H1 (cell line): ENCODE data around the gene IL21. TPM values are rescaled to one million over a fixed set of nuclear protein-coding genes. Genes with fewer than 3 reads are reported as not detected.

ENCODE experiments used
- CTCF ChIA-PET: fragments of 300-600 bp; sonication (Branson Sonifier 250); formaldehyde crosslinking; loops from one replicate; lab custom pipeline; 2021; ENCODE audit not compliant: partially characterized antibody; lab: Charles Lee
- POLR2A ChIA-PET: fragments of 300-600 bp; sonication (Branson Sonifier 250); formaldehyde crosslinking; loops from one replicate; lab custom pipeline; 2021; ENCODE audit warnings: inconsistent platforms; ENCODE audit not compliant: partially characterized antibody; lab: Charles Lee
- DNase-seq, 2 experiments: peaks; one replicate each; pipeline versions ENCODE4 v3.0.0 to v3.0.0-alpha.2; 2010 to 2022; ENCODE audit warnings: low spot score in 2 of 2, low read depth in 1 of 2, mixed read lengths in 1 of 2
- FAIRE-seq: peaks from 2 replicates; lab custom pipeline; 2011; peaks lifted over from hg19 to GRCh38; lab: Jason Lieb, UNC
- H2AFZ ChIP-seq: 2 replicates; pipeline ENCODE4 v1.8.1; 2012; ENCODE audit warnings: low read length, inconsistent platforms
- H2AK5ac ChIP-seq: 2 replicates; pipeline ENCODE4 v1.6.1; 2013; ENCODE audit warnings: low read depth, low read length
- H2BK120ac ChIP-seq: replicated peaks from 2 replicates; pipeline ENCODE3; 2013; ENCODE audit warnings: low read depth, low read length, inconsistent platforms
- H2BK12ac ChIP-seq: 2 replicates; pipeline ENCODE4 v1.6.1; 2013; ENCODE audit warnings: low read depth, low read length
- H2BK15ac ChIP-seq: 2 replicates; pipeline ENCODE4 v1.6.1; 2013; ENCODE audit warnings: low read length
- H2BK20ac ChIP-seq: 2 replicates; pipeline ENCODE4 v1.6.1; 2013; ENCODE audit warnings: low read length
- H2BK5ac ChIP-seq: 2 replicates; pipeline ENCODE4 v1.6.1; 2013; ENCODE audit warnings: low read depth, low read length
- H3K14ac ChIP-seq: 2 replicates; pipeline ENCODE4 v1.6.1; 2013; ENCODE audit warnings: inconsistent platforms; ENCODE audit not compliant: insufficient read length
- H3K18ac ChIP-seq: 2 replicates; pipeline ENCODE4 v1.6.1; 2013; ENCODE audit warnings: low read length; ENCODE audit errors: extremely low read depth
- H3K23ac ChIP-seq: 2 replicates; pipeline ENCODE4 v1.6.1; 2013; ENCODE audit warnings: inconsistent platforms; ENCODE audit not compliant: insufficient read length
- H3K23me2 ChIP-seq: 2 replicates; pipeline ENCODE4 v1.6.1; 2013; ENCODE audit warnings: low read depth, low read length
- H3K27ac ChIP-seq: 2 replicates; pipeline ENCODE4 v1.6.1; 2011; ENCODE audit warnings: low read depth, low read length, inconsistent platforms
- H3K27me3 ChIP-seq, 4 experiments: replicated peaks in 1 of 4; 1 replicate in 1 of 4; 2 replicates in 3 of 4; pipeline versions ENCODE4 v1.6.1 to v1.8.1; 2011 to 2013; ENCODE audit warnings: low read length in 3 of 4, mild to moderate bottlenecking in 3 of 4, inconsistent platforms in 2 of 4, mixed read lengths in 2 of 4, moderate library complexity in 1 of 4; ENCODE audit not compliant: control insufficient read depth in 3 of 4, insufficient read depth in 3 of 4; ENCODE audit errors: extremely low read depth in 1 of 4
- H3K36me3 ChIP-seq, 4 experiments: 2 replicates each; pipeline versions ENCODE4 v1.6.1 to v1.8.1; 2011 to 2013; ENCODE audit warnings: mild to moderate bottlenecking in 4 of 4, low read length in 3 of 4, moderate library complexity in 2 of 4, control low read depth in 1 of 4, inconsistent platforms in 1 of 4; ENCODE audit not compliant: insufficient read depth in 4 of 4, control insufficient read depth in 2 of 4
- H3K4ac ChIP-seq: replicated peaks from 2 replicates; pipeline ENCODE3; 2013; ENCODE audit warnings: low read length, low read depth, mixed read lengths, inconsistent platforms; ENCODE audit not compliant: insufficient read length
- H3K4me1 ChIP-seq, 4 experiments: replicated peaks in 1 of 4; 1 replicate in 1 of 4; 2 replicates in 3 of 4; pipeline versions ENCODE4 v1.6.1 to v1.8.1; 2011 to 2013; ENCODE audit warnings: low read length in 3 of 4, inconsistent platforms in 2 of 4, mixed read lengths in 1 of 4; ENCODE audit not compliant: insufficient read depth in 4 of 4, control insufficient read depth in 3 of 4
- H3K4me2 ChIP-seq, 2 experiments: 2 replicates each; pipeline versions ENCODE4 v1.6.1 to v1.8.1; 2011 to 2013; ENCODE audit warnings: low read depth in 2 of 2, low read length in 2 of 2, control low read depth in 1 of 2, inconsistent platforms in 1 of 2, mild to moderate bottlenecking in 1 of 2; ENCODE audit not compliant: insufficient read depth in 1 of 2
- H3K4me3 ChIP-seq, 4 experiments: fragments of 200-600, 300-600 bp in 1 of 4; sonication (generic), shearing (Covaris generic), sonication (Bioruptor Twin) in 1 of 4; 2 replicates each; pipeline versions ENCODE4 v1.5.1 to v1.8.1; 2011 to 2016; ENCODE audit warnings: low read length in 4 of 4, low read depth in 3 of 4, control low read depth in 2 of 4, inconsistent platforms in 2 of 4, mild to moderate bottlenecking in 2 of 4, mixed read lengths in 1 of 4, moderate library complexity in 1 of 4; ENCODE audit not compliant: insufficient read depth in 2 of 4; ENCODE audit errors: extremely low read depth in 1 of 4
- H3K56ac ChIP-seq: replicated peaks from 2 replicates; pipeline ENCODE3; 2013; ENCODE audit warnings: low read depth, mild to moderate bottlenecking, mixed read lengths, low read length, inconsistent platforms; ENCODE audit not compliant: insufficient read length
- H3K79me1 ChIP-seq: 2 replicates; pipeline ENCODE4 v1.6.1; 2013; ENCODE audit warnings: low read depth, low read length, control low read depth
- H3K79me2 ChIP-seq, 2 experiments: 2 replicates each; pipeline versions ENCODE4 v1.6.1 to v1.8.1; 2012 to 2013; ENCODE audit warnings: low read length in 2 of 2, mild to moderate bottlenecking in 2 of 2, inconsistent platforms in 1 of 2; ENCODE audit not compliant: insufficient read depth in 2 of 2, control insufficient read depth in 1 of 2
- H3K9ac ChIP-seq, 4 experiments: replicated peaks in 1 of 4; 1 replicate in 1 of 4; 2 replicates in 3 of 4; pipeline versions ENCODE4 v1.6.1 to v1.8.1; 2011 to 2013; ENCODE audit warnings: low read depth in 3 of 4, low read length in 3 of 4, control low read depth in 2 of 4, mild to moderate bottlenecking in 2 of 4, moderate library complexity in 2 of 4, inconsistent platforms in 1 of 4; ENCODE audit errors: extremely low read depth in 1 of 4
- H3K9me3 ChIP-seq, 2 experiments: 2 replicates each; pipeline versions ENCODE4 v1.6.1 to v1.8.1; 2012 to 2013; ENCODE audit warnings: mild to moderate bottlenecking in 2 of 2, moderate library complexity in 2 of 2, control low read depth in 1 of 2, inconsistent platforms in 1 of 2, low read depth in 1 of 2, low read length in 1 of 2, mixed read lengths in 1 of 2; ENCODE audit not compliant: insufficient read depth in 2 of 2
- H4K20me1 ChIP-seq, 2 experiments: replicated peaks in 1 of 2; 2 replicates each; pipeline versions ENCODE3 to v1.8.1; 2011 to 2013; ENCODE audit warnings: inconsistent platforms in 2 of 2, low read length in 2 of 2, mild to moderate bottlenecking in 1 of 2; ENCODE audit not compliant: insufficient read depth in 2 of 2, control insufficient read depth in 1 of 2
- H4K5ac ChIP-seq: 2 replicates; pipeline ENCODE4 v1.6.1; 2013; ENCODE audit warnings: low read length, low read depth, mixed read lengths, inconsistent platforms; ENCODE audit not compliant: insufficient read length
- H4K8ac ChIP-seq: 2 replicates; pipeline ENCODE4 v1.8.0; 2013; ENCODE audit warnings: mild to moderate bottlenecking, moderate library complexity, low read length, inconsistent platforms; ENCODE audit not compliant: insufficient read depth; ENCODE audit errors: extremely low read depth
- H4K91ac ChIP-seq: replicated peaks from 2 replicates; pipeline ENCODE3; 2013; ENCODE audit warnings: low read length, mixed read lengths, inconsistent platforms; ENCODE audit not compliant: insufficient read length
- ASH2L ChIP-seq: fragments of 200-600, 300-600 bp; sonication (generic); IDR thresholded peaks from one replicate; pipeline ENCODE4 v1.7.1; 2017; ENCODE audit warnings: low read length
- BACH1 ChIP-seq: IDR thresholded peaks from 2 replicates; pipeline ENCODE4 v1.6.1; 2012; ENCODE audit warnings: low read length, improper control_type of control experiment
- SRF ChIP-seq: IDR thresholded peaks from 2 replicates; pipeline ENCODE4 v1.6.1; 2011; ENCODE audit warnings: mild to moderate bottlenecking, low read depth, low read length, moderate library complexity
- TEAD4 ChIP-seq: IDR thresholded peaks from 2 replicates; pipeline ENCODE4 v1.6.1; 2012; ENCODE audit warnings: low read depth, low read length, inconsistent platforms, mixed read lengths
- WGBS, 2 experiments: shearing (Covaris generic) in 1 of 2; methylation state at CpG; one replicate each; pipeline versions ENCODE4 v1.1.6 to v1.1.7; 2013 to 2015; ENCODE audit warnings: low lambda C conversion rate in 2 of 2, mixed read lengths in 2 of 2, inconsistent platforms in 1 of 2, low coverage in 1 of 2, missing lambda C conversion rate in 1 of 2; ENCODE audit not compliant: insufficient replicate concordance in 2 of 2, insufficient coverage in 1 of 2, insufficient read length in 1 of 2; ENCODE audit errors: extremely low coverage in 1 of 2, missing lambda C conversion rate in 1 of 2; 5-methylcytosine and 5-hydroxymethylcytosine counted together
- polyA plus RNA-seq, 7 experiments: library from polyadenylated mRNA; depleted of rRNA in 3 of 7; stranded (reverse) in 5 of 7; unstranded in 2 of 7; fragments of >200 nt in 5 of 7; fragments of 200-250 nt in 2 of 7; gene quantifications; 1 replicate in 5 of 7; 2 replicates in 1 of 7; 4 replicates in 1 of 7; pipeline versions ENCODE4 v1.2.1 to v1.2.3, GENCODE V29; 2011 to 2013; ENCODE audit warnings: missing spikeins in 2 of 7, mixed read lengths in 2 of 7
- total RNA-seq: library from RNA; stranded (reverse); fragmentation: NEBNext Ultra II Directional; extraction: Animal tissue kit (Norgen Biotek cat#: 25700); gene quantifications from 2 replicates; pipeline ENCODE4 v1.2.1, GENCODE V29; 2021

IL21 gene
- total and polyA plus RNA-seq, 2 of the 8 experiments (the other 6 are each of a cell fraction or from before 2014, with no cell fraction given), result not detected

DNA sequence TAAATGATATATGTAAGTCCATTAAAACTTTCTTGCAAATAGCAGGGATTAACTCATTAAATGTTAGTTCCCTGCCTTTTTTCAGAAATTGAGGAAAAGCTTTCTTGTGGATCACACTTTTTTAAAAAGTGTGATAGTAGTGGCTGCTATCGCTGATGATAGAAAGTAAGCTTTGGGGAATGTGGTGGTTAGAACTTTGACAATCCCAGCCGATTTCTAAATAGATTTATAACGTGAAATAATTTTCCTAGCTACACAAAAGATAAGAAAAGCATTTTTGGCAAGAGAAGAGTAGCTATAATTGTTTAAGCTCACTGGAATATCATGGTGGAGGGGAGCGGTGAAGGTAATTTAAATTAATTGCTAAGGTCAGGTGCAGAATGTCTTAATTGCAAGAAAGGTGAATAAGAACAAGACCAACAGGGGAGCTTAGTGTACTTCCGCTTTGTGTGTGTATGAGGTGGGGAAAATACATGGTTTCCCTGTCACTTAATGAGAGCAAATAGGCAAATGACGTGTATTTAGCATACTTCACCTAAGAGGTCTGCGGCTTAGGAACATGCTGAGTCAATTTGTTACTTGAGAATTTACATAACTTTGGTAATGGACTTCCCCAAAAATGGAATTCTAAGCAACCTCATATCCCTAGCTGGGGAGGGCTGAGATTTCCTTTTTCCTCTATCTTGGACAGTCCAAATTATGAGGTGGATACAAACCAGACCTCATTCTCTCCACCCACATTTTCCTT lies 11.7 kb upstream of the IL21 start:
- H2AK5ac ChIP-seq, result no peak overlapping the region
- WGBS, 2 experiments, result 86% methylated on average over 7 of the region's 7 CpGs; no CpG with 5 or more reads in 1 of the 2 experiments
- no peak overlapping the region for H4K5ac ChIP-seq
- CTCF ChIA-PET, result interaction anchor here (0.6 to 2.3 kb wide), 5 partner anchors 30 to 85 kb away, joined by 3 to 7 read pairs (median 3); no protein-coding TSS in a partner anchor
- H3K4me3 ChIP-seq, result no peak overlapping the region
- H3K27ac ChIP-seq, result no peak overlapping the region
- H3K23me2 ChIP-seq, result no peaks in the 10 kb centered on the region
- no peak overlapping the region for H3K18ac ChIP-seq
- no peaks in the 10 kb centered on the region for H3K36me3 ChIP-seq
- H4K91ac ChIP-seq, result no peak overlapping the region
- TF ChIP-seq SRF (no peak), ASH2L (no peak), BACH1 (no peak), TEAD4 (no peak)
- no peak overlapping the region for H2BK120ac ChIP-seq
- no peaks in the 10 kb centered on the region for H3K79me1 ChIP-seq
- H4K20me1 ChIP-seq, result no peaks in the 10 kb centered on the region
- no peak overlapping the region for H3K4me2 ChIP-seq
- H3K9ac ChIP-seq, result peak overlapping the region in 1 of 4 experiments; percentile 34; a peak in 1 of 7 replicates
- H2BK12ac ChIP-seq, result no peak overlapping the region
- no peaks in the 10 kb centered on the region for H3K9me3 ChIP-seq
- no peak overlapping the region for H2AFZ ChIP-seq
- H3K79me2 ChIP-seq, result no peaks in the 10 kb centered on the region
- no peak overlapping the region for H2BK15ac ChIP-seq
- no peak overlapping the region for H3K56ac ChIP-seq
- H3K4ac ChIP-seq, result no peak overlapping the region
- no peak overlapping the region for H3K23ac ChIP-seq
- FAIRE-seq (peak; percentile 7), DNase-seq (no peak)
- H3K27me3 ChIP-seq, result no peaks in the 10 kb centered on the region
- H4K8ac ChIP-seq, result no peak overlapping the region
- no peaks in the 10 kb centered on the region for H3K4me1 ChIP-seq
- H2BK20ac ChIP-seq, result no peak overlapping the region
- H2BK5ac ChIP-seq, result no peak overlapping the region
- POLR2A ChIA-PET, result interaction anchor here (0.6 kb wide), 1 partner anchor 716 kb away, joined by 3 read pairs; no protein-coding TSS in a partner anchor
- H3K14ac ChIP-seq, result no peak overlapping the region
